Endothelial cell of umbilical vein (primary cell): Measurements from ENCODE around the gene FLT3LG.

ENCODE experiments used
- EZH2 ChIP-seq: IDR thresholded peaks from 2 replicates; pipeline ENCODE4 v1.6.1; 2012; ENCODE audit warnings: borderline replicate concordance, low read depth, mild to moderate bottlenecking, moderate library complexity, low read length, inconsistent platforms; ENCODE audit not compliant: severe bottlenecking
- FOS ChIP-seq: IDR thresholded peaks from 2 replicates; pipeline ENCODE4 v1.6.1; 2011; ENCODE audit warnings: mild to moderate bottlenecking, low read length, moderate library complexity, borderline replicate concordance; ENCODE audit not compliant: insufficient read depth
- GATA2 ChIP-seq: IDR thresholded peaks from 2 replicates; pipeline ENCODE4 v1.7.0; 2011; ENCODE audit warnings: low read depth, mild to moderate bottlenecking, moderate library complexity, mixed read lengths, low read length; ENCODE audit not compliant: insufficient read length, insufficient read depth
- JUN ChIP-seq: IDR thresholded peaks from 2 replicates; pipeline ENCODE4 v1.6.1; 2011; ENCODE audit warnings: borderline replicate concordance, low read depth; ENCODE audit not compliant: insufficient read length, insufficient read depth
- MYC ChIP-seq: IDR thresholded peaks from one replicate; pipeline ENCODE4 v1.6.1; 2011; ENCODE audit warnings: mild to moderate bottlenecking, low read depth, low read length
- POLR2A ChIP-seq: IDR thresholded peaks from 2 replicates; pipeline ENCODE4 v1.6.1; 2012; ENCODE audit warnings: low read depth, mild to moderate bottlenecking, control low read depth, low read length
- POLR2AphosphoS5 ChIP-seq: IDR thresholded peaks from 2 replicates; pipeline ENCODE4 v1.6.1; 2012; ENCODE audit warnings: low read depth, mild to moderate bottlenecking, control low read depth, low read length, moderate library complexity; ENCODE audit not compliant: insufficient read depth
- TF ChIP-seq, protein P1 (sequence below), 2 donors: IDR thresholded peaks; 1 replicate in 1 of 2; 2 replicates in 1 of 2; pipeline ENCODE4 v1.5.1; 2011; ENCODE audit warnings: low read length in 2 of 2, mild to moderate bottlenecking in 2 of 2, moderate library complexity in 2 of 2, control low read depth in 1 of 2, inconsistent platforms in 1 of 2, low read depth in 1 of 2; ENCODE audit not compliant: insufficient read depth in 1 of 2; ENCODE audit errors: extremely low read depth in 1 of 2
- TF ChIP-seq, protein P2 (sequence below): IDR thresholded peaks from 2 replicates; pipeline ENCODE4 v1.6.1; 2011; ENCODE audit not compliant: insufficient read depth, insufficient read length

DNA sequence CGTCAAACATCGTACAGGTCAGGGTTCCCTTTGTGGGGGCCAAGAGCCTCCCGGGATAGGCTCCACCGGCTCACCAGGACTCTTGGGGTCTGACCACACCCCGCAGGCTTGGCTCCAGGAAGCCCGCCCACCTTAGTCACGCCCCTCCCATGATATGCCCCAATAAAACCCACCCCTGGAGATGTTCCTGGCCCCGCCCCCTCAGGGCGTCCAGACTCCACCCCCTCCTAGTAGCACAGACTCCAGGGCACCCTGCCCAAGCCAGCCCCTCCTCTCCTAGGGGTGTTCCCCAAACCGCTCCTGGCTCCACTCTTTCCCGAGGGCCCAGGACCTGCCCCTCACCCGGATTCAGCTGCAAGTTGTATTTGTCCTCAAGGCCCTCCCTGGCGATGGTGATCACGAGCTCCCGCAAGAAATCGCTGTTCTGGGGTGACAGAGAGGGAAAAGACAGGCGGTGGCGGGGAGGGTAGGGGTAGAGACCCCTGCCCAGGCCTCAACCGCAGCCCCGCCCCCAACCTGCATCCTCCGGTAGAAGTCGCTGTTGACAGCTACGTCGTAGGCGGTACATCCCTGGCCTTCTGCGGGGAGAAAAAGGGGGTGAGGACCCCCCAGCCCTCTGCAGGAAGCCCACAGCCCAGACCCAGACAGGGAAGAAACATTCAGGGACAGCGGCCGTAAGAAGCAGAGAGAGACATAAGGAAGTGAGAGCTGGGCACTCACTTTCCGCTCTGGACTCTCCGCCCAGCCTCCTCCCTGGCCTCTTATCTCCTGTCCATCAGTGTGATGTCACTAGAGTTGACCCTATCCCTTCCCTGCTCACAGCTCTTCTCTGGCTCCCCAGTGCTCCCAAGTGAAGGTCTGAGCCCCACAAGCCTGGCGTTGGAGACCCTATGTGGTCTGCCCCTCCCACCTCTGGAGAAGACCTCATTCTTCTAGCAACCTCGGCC is 26.3 kb upstream of the FLT3LG start:
- TF ChIP-seq, protein P1, sequence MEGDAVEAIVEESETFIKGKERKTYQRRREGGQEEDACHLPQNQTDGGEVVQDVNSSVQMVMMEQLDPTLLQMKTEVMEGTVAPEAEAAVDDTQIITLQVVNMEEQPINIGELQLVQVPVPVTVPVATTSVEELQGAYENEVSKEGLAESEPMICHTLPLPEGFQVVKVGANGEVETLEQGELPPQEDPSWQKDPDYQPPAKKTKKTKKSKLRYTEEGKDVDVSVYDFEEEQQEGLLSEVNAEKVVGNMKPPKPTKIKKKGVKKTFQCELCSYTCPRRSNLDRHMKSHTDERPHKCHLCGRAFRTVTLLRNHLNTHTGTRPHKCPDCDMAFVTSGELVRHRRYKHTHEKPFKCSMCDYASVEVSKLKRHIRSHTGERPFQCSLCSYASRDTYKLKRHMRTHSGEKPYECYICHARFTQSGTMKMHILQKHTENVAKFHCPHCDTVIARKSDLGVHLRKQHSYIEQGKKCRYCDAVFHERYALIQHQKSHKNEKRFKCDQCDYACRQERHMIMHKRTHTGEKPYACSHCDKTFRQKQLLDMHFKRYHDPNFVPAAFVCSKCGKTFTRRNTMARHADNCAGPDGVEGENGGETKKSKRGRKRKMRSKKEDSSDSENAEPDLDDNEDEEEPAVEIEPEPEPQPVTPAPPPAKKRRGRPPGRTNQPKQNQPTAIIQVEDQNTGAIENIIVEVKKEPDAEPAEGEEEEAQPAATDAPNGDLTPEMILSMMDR (IDR thresholded peaks at IDR 0.05; ENCODE audit: extremely low read depth in 1 of 2, insufficient read depth in 1 of 2, low read depth in 1 of 2, low read length in 2 of 2) = no peak
- no peak for TF ChIP-seq POLR2AphosphoS5
- TF ChIP-seq EZH2 = no peak
- no peak for TF ChIP-seq POLR2A
- TF ChIP-seq MYC = no peak
- TF ChIP-seq JUN = no peak
- TF ChIP-seq, protein P2, sequence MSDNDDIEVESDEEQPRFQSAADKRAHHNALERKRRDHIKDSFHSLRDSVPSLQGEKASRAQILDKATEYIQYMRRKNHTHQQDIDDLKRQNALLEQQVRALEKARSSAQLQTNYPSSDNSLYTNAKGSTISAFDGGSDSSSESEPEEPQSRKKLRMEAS = no peak
- TF ChIP-seq GATA2 = no peak
- no peak for TF ChIP-seq FOS
